GM13976 (cell line): ENCODE data around the gene TRPM8.
"Not testable (repeated sequence)": the region's sequence is repeated elsewhere in the genome, so short reads cannot be mapped to it uniquely, and the experiment has no call there.

ENCODE experiments used
- DNase-seq: peaks from one replicate; pipeline ENCODE4 v3.0.0; 2012; ENCODE audit warnings: low spot score
- CTCF ChIP-seq: IDR thresholded peaks from 2 replicates; pipeline ENCODE4 v1.5.1; 2012; ENCODE audit warnings: borderline replicate concordance, mild to moderate bottlenecking; ENCODE audit not compliant: insufficient read depth; ENCODE audit errors: extremely low read depth, missing control alignments, control extremely low read depth
- in situ Hi-C: fragments of 300-500 bp; cut with MboI; formaldehyde crosslinking; loops from one replicate; pipeline ENCODE4 v1.12.0; 2022; ENCODE audit warnings: low sequenced_read_pairs, mixed read lengths, inconsistent platforms; ENCODE audit not compliant: unreplicated experiment

Gene TRPM8

GRCh38 chr2:233960203-233960602 is 43.0 kb downstream of the TRPM8 start:
- in situ Hi-C loops = no loop called here
- TF ChIP-seq CTCF = no peak
- DNase-seq = no peak

DNA sequence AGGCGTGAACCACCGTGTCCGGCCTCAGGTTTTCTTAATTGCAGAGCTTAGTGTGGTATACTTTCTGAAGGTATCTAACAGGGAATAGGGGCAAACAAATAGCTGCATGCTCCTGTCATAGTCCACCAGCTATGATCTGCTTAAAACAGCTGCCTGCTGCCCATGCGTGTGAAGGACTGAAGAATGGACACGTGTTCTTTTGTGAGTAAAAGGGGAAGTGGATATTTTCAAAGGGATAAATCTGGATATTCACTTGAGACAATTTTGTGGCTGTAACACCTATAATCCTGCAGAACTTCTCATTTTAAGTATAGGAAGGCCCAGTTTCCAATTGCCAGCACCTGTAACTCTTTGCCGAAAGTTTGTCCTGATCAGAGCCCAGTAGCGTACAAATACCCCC is 44.7 kb downstream of the TRPM8 start:
- TF ChIP-seq CTCF = no peak
- in situ Hi-C loops = no loop called here
- DNase-seq = no peak

- no peak for DNase-seq
- in situ Hi-C loops = no loop called here
- no peak for TF ChIP-seq CTCF
Observed at GRCh38 chr2:233964581-233964980, 47.4 kb downstream of the TRPM8 start.

DNA sequence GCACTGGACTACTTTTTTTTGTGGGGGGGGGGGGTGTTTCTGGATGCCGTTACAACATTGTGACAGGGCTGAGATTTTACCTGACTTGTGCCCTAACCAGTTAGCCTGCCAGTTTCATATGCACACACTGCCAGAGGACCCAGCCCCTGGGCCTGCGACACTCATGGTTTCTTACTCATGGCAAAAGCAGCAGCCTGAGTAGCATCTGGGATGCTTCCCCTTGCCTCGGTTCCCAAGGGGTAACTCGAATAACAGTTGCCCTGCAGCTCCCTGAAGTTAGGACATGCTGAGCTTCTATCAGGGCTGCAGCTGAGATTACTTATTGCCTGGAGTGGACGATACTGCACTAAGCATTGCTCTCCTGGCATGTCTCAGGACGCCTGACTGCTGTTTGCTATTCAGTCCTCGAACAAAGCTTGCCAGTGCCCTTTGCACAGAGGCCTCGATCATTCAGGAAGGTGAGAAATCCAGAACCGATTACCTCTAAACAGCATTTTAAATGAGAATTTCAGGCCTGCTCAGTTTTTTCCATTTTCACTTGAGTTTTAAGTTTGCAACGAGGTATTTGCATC is 47.9 kb downstream of the TRPM8 start:
- in situ Hi-C loops = no loop called here
- no peak for DNase-seq

DNA sequence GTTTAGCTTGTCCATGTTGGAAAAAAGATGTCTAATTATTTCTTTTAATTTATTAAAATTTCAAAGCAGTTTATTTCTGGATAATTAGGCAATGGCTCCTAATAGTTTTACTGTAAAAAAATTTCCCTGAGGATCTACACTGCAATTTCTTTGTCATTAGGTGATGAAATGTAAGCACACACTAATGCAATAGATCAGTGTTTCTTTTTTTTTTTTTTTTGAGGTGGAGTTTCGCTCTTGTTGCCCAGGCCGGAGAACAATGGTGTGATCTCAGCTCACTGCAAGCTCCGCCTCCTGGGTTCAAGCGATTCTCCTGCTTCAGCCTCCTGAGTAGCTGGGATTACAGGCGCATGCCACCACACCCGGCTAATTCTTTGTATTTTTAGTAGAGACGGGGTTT is 48.5 kb downstream of the TRPM8 start:
- DNase-seq, in situ Hi-C loops: not testable (repeated sequence)

More for the DNA sequence above, 47.9 kb downstream of the TRPM8 start:
- TF ChIP-seq CTCF = no peak

- TF ChIP-seq CTCF = no peak
- in situ Hi-C loops = no loop called here
- no peak for DNase-seq
Observed at GRCh38 chr2:233966388-233966787, 49.2 kb downstream of the TRPM8 start.

DNA sequence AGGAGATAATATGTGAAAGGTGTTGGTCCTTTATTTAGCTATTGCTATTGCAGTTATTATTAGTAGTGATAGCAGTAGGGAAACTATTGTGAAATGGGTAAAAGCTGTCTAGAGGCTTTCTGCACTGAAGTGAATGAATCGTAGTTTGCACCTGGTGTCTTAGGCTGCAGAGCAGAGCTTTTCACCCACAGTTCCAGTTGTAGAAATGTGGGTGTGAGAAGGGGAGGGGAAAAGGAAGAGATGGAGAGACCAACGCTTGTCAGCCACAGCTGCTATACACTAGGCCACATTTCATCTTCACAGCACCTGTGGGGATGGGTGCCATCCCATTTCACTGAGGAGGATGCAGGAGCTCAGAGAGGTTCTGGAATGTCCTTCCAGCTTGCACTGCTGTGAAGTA is 50.0 kb downstream of the TRPM8 start:
- TF ChIP-seq CTCF = no peak
- in situ Hi-C loops = no loop called here
- no peak for DNase-seq

GRCh38 chr2:233968556-233968955 is 51.4 kb downstream of the TRPM8 start:
- TF ChIP-seq CTCF = no peak
- in situ Hi-C loops = no loop called here
- DNase-seq = no peak

- DNase-seq, in situ Hi-C loops: not testable (repeated sequence)
Observed at GRCh38 chr2:233972460-233972859, 55.3 kb downstream of the TRPM8 start.
